Thyroid gland (tissue), 4 donors: ENCODE measurements around the gene RAB27A.

ENCODE experiments used
- POLR2A ChIP-seq, 2 donors: fragments of 450-650 bp; IDR thresholded peaks; one replicate each; pipeline ENCODE4 v1.6.1; 2017; ENCODE audit warnings: antibody characterized with exemption in 2 of 2, mild to moderate bottlenecking in 2 of 2, moderate library complexity in 1 of 2
- TF ChIP-seq, protein P1 (sequence below), 6 experiments: fragments of 200-600 bp in 3 of 6; fragments of 450-650 bp in 3 of 6; sonication (generic) in 3 of 6; IDR thresholded peaks; one replicate each; pipeline ENCODE4 v1.5.1; 2016 to 2019; ENCODE audit warnings: antibody characterized with exemption in 6 of 6, mild to moderate bottlenecking in 2 of 6, inconsistent platforms in 1 of 6, moderate library complexity in 1 of 6

GRCh38 chr15:55224892-55225291 lies 64.7 kb downstream of the RAB27A start:
- TF ChIP-seq, protein P1, sequence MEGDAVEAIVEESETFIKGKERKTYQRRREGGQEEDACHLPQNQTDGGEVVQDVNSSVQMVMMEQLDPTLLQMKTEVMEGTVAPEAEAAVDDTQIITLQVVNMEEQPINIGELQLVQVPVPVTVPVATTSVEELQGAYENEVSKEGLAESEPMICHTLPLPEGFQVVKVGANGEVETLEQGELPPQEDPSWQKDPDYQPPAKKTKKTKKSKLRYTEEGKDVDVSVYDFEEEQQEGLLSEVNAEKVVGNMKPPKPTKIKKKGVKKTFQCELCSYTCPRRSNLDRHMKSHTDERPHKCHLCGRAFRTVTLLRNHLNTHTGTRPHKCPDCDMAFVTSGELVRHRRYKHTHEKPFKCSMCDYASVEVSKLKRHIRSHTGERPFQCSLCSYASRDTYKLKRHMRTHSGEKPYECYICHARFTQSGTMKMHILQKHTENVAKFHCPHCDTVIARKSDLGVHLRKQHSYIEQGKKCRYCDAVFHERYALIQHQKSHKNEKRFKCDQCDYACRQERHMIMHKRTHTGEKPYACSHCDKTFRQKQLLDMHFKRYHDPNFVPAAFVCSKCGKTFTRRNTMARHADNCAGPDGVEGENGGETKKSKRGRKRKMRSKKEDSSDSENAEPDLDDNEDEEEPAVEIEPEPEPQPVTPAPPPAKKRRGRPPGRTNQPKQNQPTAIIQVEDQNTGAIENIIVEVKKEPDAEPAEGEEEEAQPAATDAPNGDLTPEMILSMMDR (IDR thresholded peaks at IDR 0.05) = no peak
- no peak for TF ChIP-seq POLR2A (IDR thresholded peaks at IDR 0.05)
